GM12878 (cell line): ENCODE data around the gene TSHZ2. TPM values are rescaled to one million over a fixed set of nuclear protein-coding genes. Genes with fewer than 3 reads are reported as not detected.

Source experiments
- ATAC-seq: fragments of 200-7000 bp; cut with Tn5 transposase; 3 replicates; pipeline ENCODE4 v1.9.1; 2020; ENCODE audit warnings: mild to moderate bottlenecking, moderate library complexity
- BruUV-seq: library from RNA; stranded (reverse); fragments of 400-500 nt; replicated peaks from 2 replicates; lab custom pipeline; 2021; lab: Mats Ljungman, UMichigan
- CTCF ChIA-PET: fragments of 300-600 bp; sonication (Branson Sonifier 250); formaldehyde crosslinking; extraction: SDS; loops from one replicate; lab custom pipeline; 2021; ENCODE audit warnings: inconsistent platforms; lab: Yijun Ruan, JAX
- POLR2A ChIA-PET: fragments of 350-600 bp; formaldehyde crosslinking; extraction: SDS; loops from one replicate; lab custom pipeline; 2021; ENCODE audit warnings: inconsistent platforms; lab: Charles Lee
- RAD21 ChIA-PET: fragments of 300-600 bp; sonication (Branson Sonifier 250); formaldehyde crosslinking; loops from one replicate; lab custom pipeline; 2023; ENCODE audit warnings: antibody characterized with exemption; ENCODE audit not compliant: unreplicated experiment; lab: Charles Lee
- SMC1A ChIA-PET: fragments of 300-600 bp; sonication (Branson Sonifier 250); formaldehyde crosslinking; loops from one replicate; lab custom pipeline; 2023; ENCODE audit not compliant: unreplicated experiment, uncharacterized antibody; lab: Charles Lee
- DNase-seq: peaks from one replicate; pipeline ENCODE4 v3.0.0-alpha.2; 2011; ENCODE audit warnings: low read depth, low spot score
- FAIRE-seq: peaks from 3 replicates; lab custom pipeline; 2011; peaks lifted over from hg19 to GRCh38; lab: Jason Lieb, UNC
- H2AFZ ChIP-seq: 2 replicates; pipeline ENCODE4 v1.6.0; 2011; ENCODE audit warnings: low read depth, low read length, control low read depth; ENCODE audit not compliant: control insufficient read depth
- H3K27ac ChIP-seq: 2 replicates; pipeline ENCODE4 v1.5.1; 2011; ENCODE audit warnings: control low read depth; ENCODE audit not compliant: control insufficient read depth, insufficient read depth
- H3K27me3 ChIP-seq, 2 experiments: replicated peaks in 1 of 2; 2 replicates each; pipeline versions ENCODE4 v1.6.0 to v1.6.1; 2011; ENCODE audit warnings: low read length in 1 of 2; ENCODE audit not compliant: control insufficient read depth in 2 of 2, insufficient read depth in 2 of 2
- H3K36me3 ChIP-seq, 2 experiments: 2 replicates each; pipeline ENCODE4 v1.5.1; 2011; ENCODE audit warnings: low read length in 1 of 2; ENCODE audit not compliant: control insufficient read depth in 2 of 2, insufficient read depth in 2 of 2
- H3K4me1 ChIP-seq: 2 replicates; pipeline ENCODE4 v1.6.1; 2011; ENCODE audit warnings: mild to moderate bottlenecking, low read length, moderate library complexity, mixed read lengths; ENCODE audit not compliant: control insufficient read depth, insufficient read depth
- H3K4me2 ChIP-seq: 2 replicates; pipeline ENCODE4 v1.6.0; 2011; ENCODE audit warnings: control low read depth; ENCODE audit not compliant: control insufficient read depth, insufficient read depth
- H3K4me3 ChIP-seq: fragments of 200-600 bp; sonication (generic); 2 replicates; pipeline ENCODE4 v1.5.1; 2016
- H3K79me2 ChIP-seq: 2 replicates; pipeline ENCODE4 v1.6.0; 2011; ENCODE audit warnings: low read length; ENCODE audit not compliant: control insufficient read depth, insufficient read depth
- H3K9ac ChIP-seq: 2 replicates; pipeline ENCODE4 v1.8.0; 2011; ENCODE audit warnings: low read length, control low read depth, mixed read lengths; ENCODE audit not compliant: control insufficient read depth, insufficient read depth
- H3K9me3 ChIP-seq: replicated peaks from 3 replicates; pipeline ENCODE4 v1.5.1; 2011; ENCODE audit warnings: mild to moderate bottlenecking, low read length; ENCODE audit not compliant: control insufficient read depth, insufficient read depth
- H4K20me1 ChIP-seq: 2 replicates; pipeline ENCODE4 v1.6.0; 2011; ENCODE audit not compliant: control insufficient read depth, insufficient read depth
- MEF2A ChIP-seq: IDR thresholded peaks from 2 replicates; pipeline ENCODE4 v1.6.1; 2011; ENCODE audit warnings: low read depth, mild to moderate bottlenecking, low read length, moderate library complexity; ENCODE audit not compliant: insufficient read depth
- SMAD1 ChIP-seq: fragments of 450-650 bp; IDR thresholded peaks from 2 replicates; pipeline ENCODE4 v1.6.1; 2018; ENCODE audit warnings: mild to moderate bottlenecking, low read depth; ENCODE audit not compliant: partially characterized antibody
- TBL1XR1 ChIP-seq: IDR thresholded peaks from 2 replicates; pipeline ENCODE4 v1.6.1; 2012; ENCODE audit warnings: low read depth, low read length, improper control_type of control experiment
- ZNF274 ChIP-seq: IDR thresholded peaks from one replicate; pipeline ENCODE4 v1.8.0; 2011; ENCODE audit not compliant: insufficient read length, insufficient read depth
- WGBS: methylation state at CpG from one replicate; pipeline ENCODE4 v1.1.6; 2016; ENCODE audit warnings: low lambda C conversion rate; ENCODE audit not compliant: insufficient replicate concordance, insufficient coverage; ENCODE audit errors: missing lambda C conversion rate; 5-methylcytosine and 5-hydroxymethylcytosine counted together
- in situ Hi-C: fragments of 300-500 bp; cut with MboI; formaldehyde crosslinking; loops from 9 replicates; pipeline ENCODE4 v1.14.3; 2018; ENCODE audit warnings: mixed read lengths
- intact Hi-C: fragments of 100-400 bp; cut with micrococcal nuclease; formaldehyde crosslinking; loops from one replicate; pipeline ENCODE4 v1.14.2; 2022; ENCODE audit not compliant: unreplicated experiment
- polyA plus RNA-seq, 11 experiments: library from polyadenylated mRNA; depleted of rRNA in 4 of 11; unstranded in 6 of 11; stranded (reverse) in 5 of 11; fragments of >200 nt; fragmentation: Nextera tagmentation in 4 of 11; fragmentation: Illumina TruSeq in 1 of 11; extraction: Ambion mirVana in 4 of 11; extraction: Trizol in 1 of 11; gene quantifications; 1 replicate in 1 of 11; 2 replicates in 10 of 11; pipeline versions ENCODE4 v1.2.1 to v1.2.3, GENCODE V29; 2011 to 2016; ENCODE audit warnings: inconsistent platforms in 2 of 11, missing spikeins in 2 of 11, low read depth in 1 of 11
- total RNA-seq, 4 experiments: library from RNA; depleted of rRNA in 3 of 4; stranded (reverse); fragments of >200 nt in 3 of 4; fragmentation: Illumina TruSeq in 1 of 4; extraction: Trizol in 1 of 4; gene quantifications; 2 replicates each; pipeline versions ENCODE4 v1.2.1 to v1.2.3, GENCODE V29; 2013 to 2021
- TF ChIP-seq, protein P1 (sequence below): fragments of 450-650 bp; formaldehyde crosslinking; IDR thresholded peaks from 2 replicates; pipeline ENCODE4 v1.4.0; 2022; ENCODE audit warnings: mild to moderate bottlenecking, moderate library complexity
- TF ChIP-seq, protein P2 (sequence below): IDR thresholded peaks from 2 replicates; pipeline ENCODE4 v1.6.1; 2011; ENCODE audit warnings: borderline replicate concordance, low read depth, mild to moderate bottlenecking, moderate library complexity, mixed read lengths, low read length; ENCODE audit not compliant: insufficient read depth; ENCODE audit errors: extremely low read length

TSHZ2 gene
- total and polyA plus RNA-seq, 10 of the 15 experiments (the other 5 are each of a cell fraction or from before 2014, with no cell fraction given), result 0.01 to 0.86 (median 0.13) TPM; not detected in 2

DNA sequence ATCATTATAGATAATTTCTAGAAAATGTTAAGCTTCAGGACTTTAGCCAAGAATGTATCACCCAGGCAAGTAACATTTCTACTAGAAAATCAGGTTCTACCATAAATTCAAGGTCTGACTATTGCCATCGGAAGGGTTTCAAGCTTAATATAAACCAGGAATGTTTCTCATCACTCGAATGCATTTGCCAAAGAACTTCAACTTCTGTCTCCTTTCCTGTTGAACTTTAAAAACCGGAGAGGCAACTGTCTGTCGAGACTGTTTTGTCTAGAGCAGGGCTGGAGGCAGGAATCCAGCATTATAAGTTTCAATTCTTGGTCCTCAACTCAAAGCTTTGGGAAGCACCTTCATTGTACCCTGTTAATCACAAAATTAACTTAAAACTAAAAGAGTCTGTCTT is 356.8 kb downstream of the TSHZ2 start:
- in situ Hi-C loops (no loop called here), intact Hi-C loops (no loop called here)
- Histone ChIP-seq H3K36me3 (no peaks in the 10 kb centered on the region), H3K79me2 (no peaks in the 10 kb centered on the region), H3K4me1 (no peaks in the 10 kb centered on the region), H3K27me3 (no peaks in the 10 kb centered on the region; a peak in 1 of 4 replicates), H3K27ac (no peak overlapping the region), H3K4me3 (no peak overlapping the region), H3K9me3 (no peaks in the 10 kb centered on the region), H3K9ac (no peak overlapping the region), H4K20me1 (no peaks in the 10 kb centered on the region), H3K4me2 (no peak overlapping the region), H2AFZ (no peak overlapping the region)
- FAIRE-seq (no peak), ATAC-seq (no peak), DNase-seq (no peak)
- ChIA-PET RAD21 (no interaction called here), SMC1A (interaction anchor here (1.1 kb wide), 1 partner anchor 218 kb away, joined by 5 read pairs; no protein-coding TSS in a partner anchor), CTCF (no interaction called here), POLR2A (no interaction called here)
- WGBS, result 36% methylated on average over 4 of the region's 4 CpGs
- no TSS peak for BruUV-seq
- TF ChIP-seq, protein P1, sequence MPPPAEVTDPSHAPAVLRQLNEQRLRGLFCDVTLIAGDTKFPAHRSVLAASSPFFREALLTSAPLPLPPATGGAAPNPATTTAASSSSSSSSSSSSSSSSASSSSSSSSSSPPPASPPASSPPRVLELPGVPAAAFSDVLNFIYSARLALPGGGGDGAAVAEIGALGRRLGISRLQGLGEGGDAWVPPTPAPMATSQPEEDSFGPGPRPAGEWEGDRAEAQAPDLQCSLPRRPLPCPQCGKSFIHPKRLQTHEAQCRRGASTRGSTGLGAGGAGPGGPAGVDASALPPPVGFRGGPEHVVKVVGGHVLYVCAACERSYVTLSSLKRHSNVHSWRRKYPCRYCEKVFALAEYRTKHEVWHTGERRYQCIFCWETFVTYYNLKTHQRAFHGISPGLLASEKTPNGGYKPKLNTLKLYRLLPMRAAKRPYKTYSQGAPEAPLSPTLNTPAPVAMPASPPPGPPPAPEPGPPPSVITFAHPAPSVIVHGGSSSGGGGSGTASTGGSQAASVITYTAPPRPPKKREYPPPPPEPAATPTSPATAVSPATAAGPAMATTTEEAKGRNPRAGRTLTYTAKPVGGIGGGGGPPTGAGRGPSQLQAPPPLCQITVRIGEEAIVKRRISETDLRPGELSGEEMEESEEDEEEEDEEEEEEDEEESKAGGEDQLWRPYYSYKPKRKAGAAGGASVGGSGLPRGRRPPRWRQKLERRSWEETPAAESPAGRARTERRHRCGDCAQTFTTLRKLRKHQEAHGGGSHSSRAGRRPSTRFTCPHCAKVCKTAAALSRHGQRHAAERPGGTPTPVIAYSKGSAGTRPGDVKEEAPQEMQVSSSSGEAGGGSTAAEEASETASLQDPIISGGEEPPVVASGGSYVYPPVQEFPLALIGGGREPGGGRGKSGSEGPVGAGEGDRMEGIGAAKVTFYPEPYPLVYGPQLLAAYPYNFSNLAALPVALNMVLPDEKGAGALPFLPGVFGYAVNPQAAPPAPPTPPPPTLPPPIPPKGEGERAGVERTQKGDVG, result no peak
- TF ChIP-seq SMAD1, result no peak
- TF ChIP-seq TBL1XR1, result no peak
- TF ChIP-seq MEF2A, result no peak
- no peak for TF ChIP-seq ZNF274
- TF ChIP-seq, protein P2, sequence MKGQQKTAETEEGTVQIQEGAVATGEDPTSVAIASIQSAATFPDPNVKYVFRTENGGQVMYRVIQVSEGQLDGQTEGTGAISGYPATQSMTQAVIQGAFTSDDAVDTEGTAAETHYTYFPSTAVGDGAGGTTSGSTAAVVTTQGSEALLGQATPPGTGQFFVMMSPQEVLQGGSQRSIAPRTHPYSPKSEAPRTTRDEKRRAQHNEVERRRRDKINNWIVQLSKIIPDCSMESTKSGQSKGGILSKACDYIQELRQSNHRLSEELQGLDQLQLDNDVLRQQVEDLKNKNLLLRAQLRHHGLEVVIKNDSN, result no peak
